Caco-2 (cell line): ENCODE measurements around the gene TMEM63B. TPM values are rescaled to one million over a fixed set of nuclear protein-coding genes. Genes with fewer than 3 reads are reported as not detected.

Experiments
- BruUV-seq: library from RNA; stranded (reverse); fragments of 400-500 nt; replicated peaks from 2 replicates; lab custom pipeline; 2021; lab: Mats Ljungman, UMichigan
- CTCF ChIA-PET: fragments of 300-600 bp; sonication (Branson Sonifier 250); formaldehyde crosslinking; loops from one replicate; lab custom pipeline; 2022; ENCODE audit warnings: antibody characterized with exemption; lab: Charles Lee
- POLR2A ChIA-PET: fragments of 300-600 bp; sonication (Branson Sonifier 250); formaldehyde crosslinking; loops from one replicate; lab custom pipeline; 2022; ENCODE audit warnings: antibody characterized with exemption; lab: Charles Lee
- DNase-seq, 2 experiments: peaks; one replicate each; pipeline versions ENCODE4 v3.0.0 to v3.0.0-alpha.2; 2020 to 2022
- H3K27me3 ChIP-seq: replicated peaks from 2 replicates; pipeline ENCODE4 v1.6.0; 2011; ENCODE audit warnings: low read length; ENCODE audit not compliant: control insufficient read depth, insufficient read depth
- H3K36me3 ChIP-seq: 2 replicates; pipeline ENCODE4 v1.5.1; 2011; ENCODE audit warnings: low read length; ENCODE audit not compliant: control insufficient read depth, insufficient read depth
- H3K4me1 ChIP-seq: fragments of 250-450 bp; sonication (Bioruptor Pico); 2 replicates; pipeline ENCODE4 v1.5.1; 2020; ENCODE audit warnings: mild to moderate bottlenecking
- H3K4me3 ChIP-seq: 2 replicates; pipeline ENCODE4 v1.5.1; 2011; ENCODE audit warnings: low read depth, mild to moderate bottlenecking, control low read depth, low read length
- H3K9me3 ChIP-seq: fragments of 250-450 bp; sonication (Bioruptor Pico); 2 replicates; pipeline ENCODE4 v1.5.1; 2020; ENCODE audit warnings: mild to moderate bottlenecking, moderate library complexity
- H3K27ac Mint-ChIP-seq: one replicate; pipeline ENCODE4 v1.8.0; 2022; ENCODE audit warnings: mixed read lengths; ENCODE audit not compliant: unreplicated experiment
- H3K27me3 Mint-ChIP-seq: one replicate; pipeline ENCODE4 v1.8.0; 2022; ENCODE audit warnings: mixed read lengths; ENCODE audit not compliant: insufficient read depth, unreplicated experiment
- H3K36me3 Mint-ChIP-seq: one replicate; pipeline ENCODE4 v1.8.0; 2022; ENCODE audit warnings: mild to moderate bottlenecking, mixed read lengths; ENCODE audit not compliant: insufficient read depth, unreplicated experiment
- H3K4me1 Mint-ChIP-seq: one replicate; pipeline ENCODE4 v1.8.0; 2022; ENCODE audit warnings: low read depth, mixed read lengths; ENCODE audit not compliant: unreplicated experiment
- H3K4me3 Mint-ChIP-seq: one replicate; pipeline ENCODE4 v1.8.0; 2022; ENCODE audit warnings: mild to moderate bottlenecking, moderate library complexity, mixed read lengths; ENCODE audit not compliant: unreplicated experiment
- H3K9me3 Mint-ChIP-seq: one replicate; pipeline ENCODE4 v1.8.0; 2022; ENCODE audit warnings: mixed read lengths; ENCODE audit not compliant: unreplicated experiment
- CTCF ChIP-seq, 2 experiments: fragments of 200-600 bp in 1 of 2; IDR thresholded peaks; 1 replicate in 1 of 2; 2 replicates in 1 of 2; pipeline versions ENCODE4 v1.5.1 to v1.8.0; 2011 to 2022; ENCODE audit warnings: antibody characterized with exemption in 1 of 2, control low read depth in 1 of 2, inconsistent platforms in 1 of 2, low read depth in 1 of 2, low read length in 1 of 2, mild to moderate bottlenecking in 1 of 2, moderate library complexity in 1 of 2; ENCODE audit not compliant: insufficient read depth in 1 of 2, severe bottlenecking in 1 of 2, unreplicated experiment in 1 of 2
- intact Hi-C: fragments of 100-400 bp; cut with micrococcal nuclease; formaldehyde crosslinking; loops from one replicate; pipeline ENCODE4 v1.10.0; 2022; ENCODE audit not compliant: unreplicated experiment
- total RNA-seq: library from RNA; stranded (reverse); gene quantifications from 2 replicates; pipeline ENCODE4 v1.2.3, GENCODE V29; 2022

Gene TMEM63B
- total RNA-seq, 1 experiment from 2014 or later = 28.2 TPM

DNA sequence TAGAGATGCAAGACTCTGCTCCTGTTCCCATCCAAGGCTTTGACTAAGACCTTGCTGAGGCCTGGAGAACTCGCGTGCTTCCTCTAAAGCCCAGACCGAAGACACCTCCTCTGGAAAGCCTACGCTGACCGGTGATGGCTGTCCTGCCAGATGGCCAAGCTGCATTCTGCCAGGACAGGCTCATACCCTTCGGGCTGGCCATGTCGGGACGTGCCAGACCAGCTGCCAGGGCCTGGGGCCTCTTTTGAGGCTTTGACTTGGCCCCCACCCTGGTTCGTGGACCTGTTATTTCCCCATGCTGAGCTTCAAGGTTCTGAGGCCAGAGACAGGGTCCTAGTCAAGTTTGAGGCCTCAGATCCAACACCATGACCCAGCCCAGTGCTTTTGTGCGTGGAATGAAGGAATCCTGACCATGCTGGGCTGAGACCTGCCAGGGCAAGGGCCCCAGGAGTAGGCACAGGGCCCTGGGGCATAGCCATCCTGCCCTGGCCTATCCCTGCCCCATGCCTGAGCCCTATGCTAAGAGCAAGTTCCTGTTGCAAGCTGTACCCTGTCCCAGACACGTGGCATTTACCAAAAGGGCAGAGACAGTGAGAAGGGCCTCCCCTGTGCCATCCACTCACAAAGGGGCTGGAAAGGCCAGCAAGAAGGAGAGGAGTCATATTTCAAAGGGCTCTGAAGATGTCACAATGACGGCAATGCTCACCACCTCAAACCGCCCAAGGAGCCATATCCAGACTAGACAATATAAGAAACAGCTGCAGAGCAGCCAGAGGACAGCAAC lies 42.9 kb upstream of the TMEM63B start:
- H3K27me3 Mint-ChIP-seq = no peaks in the 10 kb centered on the region
- Histone ChIP-seq H3K4me1 (no peaks in the 10 kb centered on the region), H3K4me3 (no peak overlapping the region), H3K9me3 (no peaks in the 10 kb centered on the region), H3K36me3 (no peaks in the 10 kb centered on the region), H3K27me3 (no peaks in the 10 kb centered on the region)
- CTCF ChIA-PET = interaction anchor here (1.8 kb wide), 1 partner anchor 9 kb away, joined by 5 read pairs; no protein-coding TSS in a partner anchor
- H3K4me3 Mint-ChIP-seq = no peak overlapping the region
- intact Hi-C loops = no loop called here
- H3K4me1 Mint-ChIP-seq = peaks cover under 1% of the 10 kb centered on the region
- H3K36me3 Mint-ChIP-seq = no peaks in the 10 kb centered on the region
- H3K9me3 Mint-ChIP-seq = no peaks in the 10 kb centered on the region
- TF ChIP-seq CTCF (IDR thresholded peaks at IDR 0.05; ENCODE audit: insufficient read depth in 1 of 2, low read depth in 1 of 2, low read length in 1 of 2, severe bottlenecking in 1 of 2, unreplicated experiment in 1 of 2) = no peak
- no peak for DNase-seq
- no TSS peak for BruUV-seq
- POLR2A ChIA-PET = interaction anchor here (0.5 kb wide), 1 partner anchor 11 kb away, joined by 3 read pairs; no protein-coding TSS in a partner anchor
- no peak overlapping the region for H3K27ac Mint-ChIP-seq

DNA sequence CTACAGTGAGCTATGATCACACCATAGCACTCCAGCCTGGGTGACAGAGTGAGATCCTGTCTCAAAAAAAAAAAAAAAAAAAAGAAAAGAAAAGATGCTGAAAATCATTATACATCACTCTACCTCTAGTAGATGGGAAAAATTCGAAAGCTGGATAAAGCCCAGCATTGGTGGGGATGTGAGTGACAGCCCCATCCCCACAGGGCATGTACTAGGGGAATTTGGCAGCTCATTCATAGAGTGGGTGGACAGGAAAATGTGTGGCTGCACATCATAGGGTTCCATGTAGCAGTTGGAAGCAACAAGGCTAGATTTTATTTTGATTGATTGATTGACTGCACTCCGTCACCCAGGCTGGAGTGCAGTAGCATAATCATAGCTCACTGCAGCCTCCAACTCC lies 42.1 kb upstream of the TMEM63B start:
- H3K9me3 ChIP-seq = no peaks in the 10 kb centered on the region
- no peaks in the 10 kb centered on the region for H3K36me3 Mint-ChIP-seq
- ChIA-PET CTCF (interaction anchor here (0.6 to 1.8 kb wide), 2 partner anchors 10 to 87 kb away, joined by 5 to 8 read pairs; no protein-coding TSS in a partner anchor), POLR2A (no interaction called here)
- H3K27me3 ChIP-seq = no peaks in the 10 kb centered on the region
- H3K4me1 Mint-ChIP-seq = no peaks in the 10 kb centered on the region
- no peaks in the 10 kb centered on the region for H3K9me3 Mint-ChIP-seq
- no peak overlapping the region for H3K27ac Mint-ChIP-seq
- no peak overlapping the region for H3K4me3 Mint-ChIP-seq
- no peak overlapping the region for H3K4me3 ChIP-seq
- H3K4me1 ChIP-seq = no peaks in the 10 kb centered on the region
- TF ChIP-seq CTCF (IDR thresholded peaks at IDR 0.05; ENCODE audit: insufficient read depth in 1 of 2, low read depth in 1 of 2, low read length in 1 of 2, severe bottlenecking in 1 of 2, unreplicated experiment in 1 of 2) = no peak
- H3K27me3 Mint-ChIP-seq = no peaks in the 10 kb centered on the region
- BruUV-seq = no TSS peak
- no peak for DNase-seq
- intact Hi-C loops = no loop called here
- H3K36me3 ChIP-seq = no peaks in the 10 kb centered on the region

GRCh38 chr6:44086931-44087574 lies 40.3 kb upstream of the TMEM63B start:
- ChIA-PET CTCF (no interaction called here), POLR2A (no interaction called here)
- no TSS peak for BruUV-seq
- no peaks in the 10 kb centered on the region for H3K27me3 Mint-ChIP-seq
- Histone ChIP-seq H3K4me3 (no peak overlapping the region), H3K27me3 (no peaks in the 10 kb centered on the region), H3K9me3 (no peaks in the 10 kb centered on the region), H3K36me3 (no peaks in the 10 kb centered on the region), H3K4me1 (no peaks in the 10 kb centered on the region)
- TF ChIP-seq CTCF (IDR thresholded peaks at IDR 0.05; ENCODE audit: insufficient read depth in 1 of 2, low read depth in 1 of 2, low read length in 1 of 2, severe bottlenecking in 1 of 2, unreplicated experiment in 1 of 2) = no peak
- no peak for DNase-seq
- peaks cover 6% of the 10 kb centered on the region for H3K36me3 Mint-ChIP-seq
- no peaks in the 10 kb centered on the region for H3K4me1 Mint-ChIP-seq
- intact Hi-C loops = no loop called here
- H3K4me3 Mint-ChIP-seq = no peak overlapping the region
- no peak overlapping the region for H3K27ac Mint-ChIP-seq
- H3K9me3 Mint-ChIP-seq = no peaks in the 10 kb centered on the region
